ENCODE data around the gene MRPL34. TPM values are rescaled to one million over a fixed set of nuclear protein-coding genes. Genes with fewer than 3 reads are reported as not detected.

MRPL34 gene
- total RNA-seq, 4 donors from 2014 or later: 42.7 to 89.5 (median 73.1) TPM

DNA sequence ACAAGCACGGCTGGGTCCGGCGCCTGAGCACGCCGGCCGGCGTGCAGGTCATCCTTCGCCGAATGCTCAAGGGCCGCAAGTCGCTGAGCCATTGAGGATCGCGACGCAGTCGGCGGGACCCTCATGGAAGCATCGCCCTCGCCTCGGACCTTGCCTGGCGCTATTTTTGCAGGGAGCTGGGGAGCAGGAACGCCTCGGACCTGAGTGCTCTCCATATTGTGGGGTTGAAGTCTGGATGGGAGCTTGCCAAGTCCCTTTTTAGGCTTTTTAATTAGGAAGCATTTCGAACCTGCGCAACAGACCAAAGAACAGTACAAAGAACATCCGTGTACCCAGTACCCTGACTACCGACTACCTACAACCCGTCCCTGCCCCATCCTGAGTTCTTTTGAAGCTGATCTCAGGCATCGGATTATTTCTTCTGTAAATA, 628 bp downstream of the MRPL34 start:
- Histone ChIP-seq H3K27ac (peak overlapping the region; percentile 92), H3K9me3 (no peaks in the 10 kb centered on the region), H3K4me1 (peaks cover 71% of the 10 kb centered on the region), H3K27me3 (no peaks in the 10 kb centered on the region), H3K36me3 (no peaks in the 10 kb centered on the region), H3K4me3 (peak overlapping the region; percentile 68)
- WGBS: 6% methylated on average over 27 of the region's 28 CpGs
- TF ChIP-seq POLR2AphosphoS5 (IDR thresholded peaks at IDR 0.05) (no peak), POLR2A (IDR thresholded peaks at IDR 0.05) (no peak), EP300 (IDR thresholded peaks at IDR 0.05) (no peak)
- TF ChIP-seq, protein P1, sequence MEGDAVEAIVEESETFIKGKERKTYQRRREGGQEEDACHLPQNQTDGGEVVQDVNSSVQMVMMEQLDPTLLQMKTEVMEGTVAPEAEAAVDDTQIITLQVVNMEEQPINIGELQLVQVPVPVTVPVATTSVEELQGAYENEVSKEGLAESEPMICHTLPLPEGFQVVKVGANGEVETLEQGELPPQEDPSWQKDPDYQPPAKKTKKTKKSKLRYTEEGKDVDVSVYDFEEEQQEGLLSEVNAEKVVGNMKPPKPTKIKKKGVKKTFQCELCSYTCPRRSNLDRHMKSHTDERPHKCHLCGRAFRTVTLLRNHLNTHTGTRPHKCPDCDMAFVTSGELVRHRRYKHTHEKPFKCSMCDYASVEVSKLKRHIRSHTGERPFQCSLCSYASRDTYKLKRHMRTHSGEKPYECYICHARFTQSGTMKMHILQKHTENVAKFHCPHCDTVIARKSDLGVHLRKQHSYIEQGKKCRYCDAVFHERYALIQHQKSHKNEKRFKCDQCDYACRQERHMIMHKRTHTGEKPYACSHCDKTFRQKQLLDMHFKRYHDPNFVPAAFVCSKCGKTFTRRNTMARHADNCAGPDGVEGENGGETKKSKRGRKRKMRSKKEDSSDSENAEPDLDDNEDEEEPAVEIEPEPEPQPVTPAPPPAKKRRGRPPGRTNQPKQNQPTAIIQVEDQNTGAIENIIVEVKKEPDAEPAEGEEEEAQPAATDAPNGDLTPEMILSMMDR (IDR thresholded peaks at IDR 0.05): no peak
- DNase-seq (ENCODE audit: low spot score in 2 of 2): no peak

DNA sequence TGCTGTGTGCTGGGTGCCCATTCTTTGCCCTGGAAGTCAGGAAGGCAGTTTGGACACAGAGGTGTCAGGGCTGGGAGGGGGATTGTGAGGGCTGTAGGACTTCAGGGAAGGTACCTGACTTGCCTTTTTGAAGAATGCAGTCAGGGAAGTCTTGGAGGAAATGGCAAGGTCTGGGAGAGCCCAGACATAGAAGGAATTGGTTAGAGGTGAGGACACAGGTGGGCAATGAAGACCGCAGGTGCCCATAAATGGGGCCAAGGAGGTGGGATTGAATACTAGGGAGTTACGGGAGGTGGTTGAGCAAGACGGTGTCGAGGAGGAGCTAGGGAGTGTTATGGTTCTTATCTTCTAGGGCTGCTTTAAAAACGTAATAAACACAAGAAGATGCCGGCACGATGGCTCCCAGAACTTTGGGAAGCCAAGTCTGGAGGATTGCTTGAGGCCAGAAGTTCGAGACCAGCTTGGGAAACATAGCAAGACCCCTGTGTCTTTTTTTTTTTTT, 2.3 kb downstream of the MRPL34 start:
- H3K9me3 ChIP-seq: no peaks in the 10 kb centered on the region
- peaks cover 3% of the 10 kb centered on the region for H3K36me3 ChIP-seq
- H3K27ac ChIP-seq: no peak overlapping the region
- H3K4me1 ChIP-seq: peaks cover 68% of the 10 kb centered on the region
- DNase-seq (ENCODE audit: low spot score in 2 of 2): no peak
- WGBS: 87% methylated on average over 8 of the region's 8 CpGs
- no peaks in the 10 kb centered on the region for H3K27me3 ChIP-seq
- TF ChIP-seq EP300 (IDR thresholded peaks at IDR 0.05): no peak
- TF ChIP-seq, protein P1 (IDR thresholded peaks at IDR 0.05): no peak
- TF ChIP-seq POLR2A (IDR thresholded peaks at IDR 0.05): no peak
- TF ChIP-seq POLR2AphosphoS5 (IDR thresholded peaks at IDR 0.05): no peak
- no peak overlapping the region for H3K4me3 ChIP-seq

DNA sequence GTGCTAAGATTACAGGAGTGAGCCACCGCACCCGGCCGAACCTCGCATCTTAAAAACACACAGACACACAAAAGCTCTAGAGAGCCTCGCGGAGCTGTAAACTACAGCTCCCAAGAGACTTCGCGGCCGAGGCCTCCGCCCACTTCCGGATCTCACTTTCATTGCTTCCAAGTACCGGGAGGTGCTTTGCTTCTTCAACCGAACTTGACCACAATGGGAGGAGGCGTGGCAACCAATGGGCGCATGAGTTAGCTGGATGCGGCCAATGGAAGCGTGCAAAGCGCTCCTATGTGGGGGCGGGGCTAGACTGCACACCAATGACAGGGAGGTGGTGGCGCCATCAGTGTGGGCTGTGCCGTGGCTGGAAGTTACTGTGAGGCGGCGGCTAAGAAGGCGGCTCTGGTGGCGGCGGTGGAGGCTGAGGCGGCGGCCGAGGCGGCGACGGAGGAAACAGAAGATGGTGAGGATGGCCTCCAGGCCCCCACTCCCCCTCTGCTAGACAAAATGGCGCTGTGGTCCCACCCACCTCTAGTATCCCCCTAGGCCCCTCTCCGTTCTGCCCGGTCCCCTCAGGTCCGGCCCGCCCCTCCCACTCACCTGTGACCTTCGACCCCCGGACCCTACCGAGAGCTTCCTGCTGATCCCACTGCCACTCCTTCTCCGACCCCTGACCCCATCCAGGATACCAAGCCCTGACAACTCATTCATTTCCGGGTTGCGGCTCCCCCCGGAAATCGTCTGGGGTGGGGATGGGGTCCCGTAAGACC, 3.7 kb downstream of the MRPL34 start, which contains the start of gene DDA1:
Gene DDA1, plus strand, starts transcription at position 366 of the 767 bp plus-strand sequence. Its CDS starts 92 bp downstream, at position 458.
- DNase-seq (ENCODE audit: low spot score in 2 of 2): peak; percentile 100
- H3K4me3 ChIP-seq: peak within 1 kb of the TSS; percentile 76
- TF ChIP-seq POLR2AphosphoS5 (IDR thresholded peaks at IDR 0.05) (peak in 2 of 3 donors; percentile 58 to 79), EP300 (IDR thresholded peaks at IDR 0.05) (no peak), POLR2A (IDR thresholded peaks at IDR 0.05) (peak in 1 of 2 donors; percentile 27)
- H3K27ac ChIP-seq: peak within 1 kb of the TSS; percentile 63
- H3K36me3 ChIP-seq: peaks cover 12% of the 10 kb centered on the region
- H3K27me3 ChIP-seq: no peaks in the 10 kb centered on the region
- WGBS: 1% methylated on average over 28 of the region's 46 CpGs
- no peaks in the 10 kb centered on the region for H3K9me3 ChIP-seq
- peaks cover 57% of the 10 kb centered on the region for H3K4me1 ChIP-seq

DNA sequence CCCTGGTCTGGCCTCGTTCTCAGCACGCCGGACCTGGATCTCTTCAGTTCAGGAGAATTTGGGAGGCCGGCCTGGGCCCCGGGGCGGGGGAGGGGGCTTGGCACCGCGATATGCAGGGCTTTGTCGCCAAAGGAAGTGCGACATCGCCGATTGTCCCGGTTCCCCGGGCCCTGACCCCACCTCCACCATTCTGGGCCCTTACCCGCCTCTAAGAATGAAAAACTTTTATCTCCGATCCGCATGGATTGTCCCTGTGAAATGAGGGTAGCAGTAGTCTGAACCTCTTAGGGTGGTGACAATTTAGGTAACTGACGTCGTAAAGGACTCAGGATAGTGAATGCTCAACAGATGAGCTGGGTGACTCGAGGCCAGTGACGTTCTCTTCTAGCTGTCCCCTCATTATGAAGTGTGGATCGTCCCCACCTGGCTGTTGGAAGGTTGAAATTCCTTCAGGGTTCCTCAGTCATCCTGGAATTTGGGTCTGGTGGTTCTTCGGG, 4.3 kb downstream of the MRPL34 start:
- no peak for DNase-seq (ENCODE audit: low spot score in 2 of 2)
- Histone ChIP-seq H3K27ac (peak overlapping the region; percentile 63), H3K4me1 (peaks cover 50% of the 10 kb centered on the region), H3K4me3 (peak overlapping the region; percentile 76), H3K9me3 (no peaks in the 10 kb centered on the region), H3K27me3 (no peaks in the 10 kb centered on the region), H3K36me3 (peaks cover 17% of the 10 kb centered on the region)
- 2% methylated on average over 15 of the region's 23 CpGs for WGBS
- TF ChIP-seq POLR2A (IDR thresholded peaks at IDR 0.05): no peak
- TF ChIP-seq, protein P1 (IDR thresholded peaks at IDR 0.05): no peak

DNA sequence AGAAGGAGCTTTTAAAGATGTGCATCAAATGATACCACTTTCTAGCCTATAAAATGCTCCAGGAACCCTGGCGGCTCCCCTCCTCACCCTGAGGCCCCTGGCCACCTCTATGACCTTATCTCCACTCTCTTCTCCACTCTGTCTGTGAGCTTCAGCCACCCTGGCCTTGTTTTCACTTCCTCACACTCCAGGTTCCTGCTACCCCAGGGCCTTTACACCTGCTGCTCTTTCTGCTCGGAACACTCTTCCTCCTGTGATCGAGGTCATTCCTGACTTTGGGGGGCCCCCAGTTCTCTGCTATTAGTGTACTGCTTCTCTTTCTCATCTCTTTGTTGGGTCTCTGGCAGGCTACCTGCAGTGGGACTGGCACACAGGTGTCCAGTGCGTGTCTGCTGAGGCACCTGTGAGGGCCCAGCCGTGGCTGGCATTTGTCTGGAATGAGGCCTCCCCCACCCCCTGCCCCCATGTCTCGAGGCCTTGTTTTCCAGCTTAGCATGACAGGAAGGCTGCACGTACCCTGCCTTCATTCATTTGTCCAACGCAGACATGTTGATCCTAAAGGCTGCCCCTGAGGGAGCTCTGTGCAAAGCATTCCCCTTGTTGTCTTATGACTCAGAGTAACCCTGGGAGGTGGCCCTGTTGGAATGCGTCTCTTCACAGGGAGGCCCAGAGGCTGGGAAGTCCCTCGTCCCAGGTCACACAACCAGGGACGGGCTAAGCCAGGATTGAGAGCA, 6.0 kb downstream of the MRPL34 start:
- TF ChIP-seq, protein P1 (IDR thresholded peaks at IDR 0.05): no peak
- TF ChIP-seq POLR2A (IDR thresholded peaks at IDR 0.05) (no peak), POLR2AphosphoS5 (IDR thresholded peaks at IDR 0.05) (no peak), EP300 (IDR thresholded peaks at IDR 0.05) (no peak)
- Histone ChIP-seq H3K36me3 (peaks cover 28% of the 10 kb centered on the region), H3K4me1 (peaks cover 37% of the 10 kb centered on the region), H3K27me3 (no peaks in the 10 kb centered on the region), H3K27ac (no peak overlapping the region), H3K4me3 (no peak overlapping the region), H3K9me3 (no peaks in the 10 kb centered on the region)
- DNase-seq (ENCODE audit: low spot score in 2 of 2): no peak
- 52% methylated on average over 11 of the region's 11 CpGs for whole genome bisulfite sequencing
